Uterus (tissue), 2 donors: ENCODE data around the gene PRUNE2.

ENCODE experiments used
- CTCF ChIP-seq, 4 experiments: fragments of 200-600 bp in 2 of 4; fragments of 450-650 bp in 2 of 4; sonication (generic) in 2 of 4; IDR thresholded peaks; one replicate each; pipeline ENCODE4 v1.5.1; 2016 to 2019; ENCODE audit warnings: antibody characterized with exemption in 4 of 4, mild to moderate bottlenecking in 2 of 4, moderate library complexity in 1 of 4
- POLR2A ChIP-seq, 2 donors: fragments of 450-650 bp; IDR thresholded peaks; one replicate each; pipeline ENCODE4 v1.6.1; 2016; ENCODE audit warnings: antibody characterized with exemption in 2 of 2, mild to moderate bottlenecking in 1 of 2, moderate library complexity in 1 of 2

GRCh38 chr9:76902395-76902794, 3.5 kb downstream of the PRUNE2 start:
- no peak for TF ChIP-seq POLR2A (IDR thresholded peaks at IDR 0.05)
- no peak for TF ChIP-seq CTCF (IDR thresholded peaks at IDR 0.05)
